GM13977 (cell line): Measurements from ENCODE around the gene ESRP2.

Source experiments
- DNase-seq: peaks from one replicate; pipeline ENCODE4 v3.0.0; 2012; ENCODE audit warnings: low spot score
- CTCF ChIP-seq: IDR thresholded peaks from 2 replicates; pipeline ENCODE4 v1.5.1; 2012; ENCODE audit warnings: mild to moderate bottlenecking, control low read depth; ENCODE audit not compliant: insufficient read depth; ENCODE audit errors: extremely low read depth, missing control alignments
- in situ Hi-C: fragments of 300-500 bp; cut with MboI; formaldehyde crosslinking; loops from one replicate; pipeline ENCODE4 v1.12.0; 2022; ENCODE audit warnings: low sequenced_read_pairs, low pct_unique_long_range_greater_than_20kb, mixed read lengths, inconsistent platforms; ENCODE audit not compliant: unreplicated experiment

The ESRP2 gene

GRCh38 chr16:68217506-68217905 lies 18.4 kb downstream of the ESRP2 start:
- no peak for TF ChIP-seq CTCF
- in situ Hi-C loops: no loop called here
- DNase-seq: no peak

GRCh38 chr16:68216240-68216639 lies 19.7 kb downstream of the ESRP2 start:
- no peak for TF ChIP-seq CTCF
- DNase-seq: no peak
- in situ Hi-C loops: no loop called here

- in situ Hi-C loops: no loop called here
- TF ChIP-seq CTCF: no peak
- DNase-seq: no peak
These were observed 20.6 kb downstream of the ESRP2 start for GRCh38 chr16:68215302-68215701.

GRCh38 chr16:68214726-68215125 lies 21.2 kb downstream of the ESRP2 start:
- DNase-seq: no peak
- TF ChIP-seq CTCF: no peak
- in situ Hi-C loops: no loop called here

GRCh38 chr16:68206245-68206644 lies 29.7 kb downstream of the ESRP2 start:
- in situ Hi-C loops: no loop called here
- TF ChIP-seq CTCF: no peak
- DNase-seq: no peak

- in situ Hi-C loops: no loop called here
- no peak for DNase-seq
- TF ChIP-seq CTCF: no peak
These were observed 33.8 kb downstream of the ESRP2 start for GRCh38 chr16:68202091-68202519.
